ENCODE measurements around the gene IL17RC.

GRCh38 chr3:9899289-9899791 lies 17.6 kb upstream of the IL17RC start:
- TF ChIP-seq CTCF (IDR thresholded peaks at IDR 0.05) (no peak), POLR2A (IDR thresholded peaks at IDR 0.05) (no peak)
